G401 (cell line): ENCODE measurements around the gene SF3A2. TPM values are rescaled to one million over a fixed set of nuclear protein-coding genes. Genes with fewer than 3 reads are reported as not detected.
"Not testable (repeated sequence)": the region's sequence is repeated elsewhere in the genome, so short reads cannot be mapped to it uniquely, and the experiment has no call there.

Source experiments
- DNase-seq: peaks from one replicate; pipeline ENCODE4 v3.0.0-alpha.2; 2015; ENCODE audit warnings: low spot score
- in situ Hi-C: cut with HindIII; loops from 2 replicates; pipeline ENCODE4 v1.10.0; 2016; ENCODE audit warnings: low sequenced_read_pairs, mixed read lengths
- total RNA-seq: library from RNA; depleted of rRNA; stranded (reverse); fragments of >200 nt; shearing (Covaris generic); gene quantifications from 2 replicates; pipeline ENCODE4 v1.2.3, GENCODE V29; 2014

Gene SF3A2
- total RNA-seq, 1 experiment from 2014 or later = 21.9 TPM

DNA sequence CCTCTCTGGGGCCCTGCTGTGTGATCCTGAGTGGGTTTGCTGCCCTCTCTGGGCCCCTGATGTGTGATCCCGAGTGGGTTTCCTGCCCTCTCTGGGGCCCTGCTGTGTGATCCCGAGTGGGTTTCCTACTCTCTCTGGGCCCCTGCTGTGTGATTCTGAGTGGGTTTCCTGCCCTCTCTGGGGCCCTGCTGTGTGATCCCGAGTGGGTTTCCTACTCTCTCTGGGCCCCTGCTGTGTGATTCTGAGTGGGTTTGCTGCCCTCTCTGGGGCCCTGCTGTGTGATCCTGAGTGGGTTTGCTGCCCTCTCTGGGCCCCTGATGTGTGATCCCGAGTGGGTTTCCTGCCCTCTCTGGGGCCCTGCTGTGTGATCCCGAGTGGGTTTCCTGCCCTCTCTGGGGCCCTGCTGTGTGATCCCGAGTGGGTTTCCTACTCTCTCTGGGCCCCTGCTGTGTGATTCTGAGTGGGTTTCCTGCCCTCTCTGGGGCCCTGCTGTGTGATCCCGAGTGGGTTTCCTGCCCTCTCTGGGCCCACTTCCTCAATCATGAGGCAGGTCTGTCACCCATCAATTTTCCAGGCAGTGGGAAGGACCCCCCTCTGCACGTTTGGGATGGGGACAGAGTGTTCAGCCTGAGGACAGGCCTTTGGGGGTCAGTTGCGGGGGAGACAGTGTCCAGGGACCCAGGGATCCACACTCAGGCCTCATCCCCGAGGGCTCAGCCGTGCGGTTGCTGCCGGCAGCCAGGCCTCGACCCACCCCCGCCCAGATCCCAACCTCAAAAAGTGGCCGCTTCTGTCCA, 44.8 kb downstream of the SF3A2 start:
- in situ Hi-C loops, DNase-seq: not testable (repeated sequence)

DNA sequence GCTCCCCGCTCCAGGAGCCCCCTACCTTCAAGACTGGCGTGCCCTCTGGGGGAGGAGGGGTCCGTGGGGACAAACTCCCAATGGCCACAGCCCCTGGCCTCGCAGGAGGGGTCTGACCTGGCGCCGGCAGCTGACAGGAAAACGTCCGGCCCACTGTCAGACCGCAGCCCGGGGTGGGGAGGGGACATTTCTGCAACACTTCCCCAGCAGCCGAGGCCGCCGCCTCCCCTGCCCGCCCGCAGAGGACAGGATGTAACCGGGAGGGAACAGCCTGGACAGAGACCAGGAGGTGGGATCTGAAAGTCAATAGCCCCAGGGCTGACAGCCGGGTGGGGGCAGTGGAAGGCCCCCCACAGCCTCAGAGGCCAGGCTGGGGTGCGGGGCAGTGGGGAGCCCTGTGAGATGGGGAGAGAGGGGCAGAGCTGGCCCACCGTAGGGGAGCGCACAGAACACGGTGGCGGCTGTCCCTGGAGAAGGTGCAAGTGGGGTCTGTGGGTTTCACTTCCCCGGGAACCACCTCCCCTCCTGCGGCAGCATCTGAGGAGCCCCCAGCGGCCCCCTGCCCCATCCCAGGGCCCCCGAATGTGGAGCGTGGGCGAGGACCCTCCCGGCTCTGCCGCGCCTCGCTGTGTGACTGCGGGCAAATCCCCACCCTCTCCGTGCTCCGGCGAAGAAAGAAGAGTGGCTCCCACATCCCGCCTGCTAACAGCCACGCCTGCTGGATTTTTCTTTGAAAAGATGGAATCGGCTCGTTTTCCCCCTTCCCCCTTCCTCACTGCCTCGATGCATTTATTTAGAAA, 45.6 kb downstream of the SF3A2 start, which contains the start of gene PEAK3:
Gene PEAK3 (minus strand): TSS at position 114 of the 800 bp plus-strand sequence. CDS start 1,244 bp downstream, outside the sequence.
- in situ Hi-C loops = no loop called here
- no peak for DNase-seq

DNA sequence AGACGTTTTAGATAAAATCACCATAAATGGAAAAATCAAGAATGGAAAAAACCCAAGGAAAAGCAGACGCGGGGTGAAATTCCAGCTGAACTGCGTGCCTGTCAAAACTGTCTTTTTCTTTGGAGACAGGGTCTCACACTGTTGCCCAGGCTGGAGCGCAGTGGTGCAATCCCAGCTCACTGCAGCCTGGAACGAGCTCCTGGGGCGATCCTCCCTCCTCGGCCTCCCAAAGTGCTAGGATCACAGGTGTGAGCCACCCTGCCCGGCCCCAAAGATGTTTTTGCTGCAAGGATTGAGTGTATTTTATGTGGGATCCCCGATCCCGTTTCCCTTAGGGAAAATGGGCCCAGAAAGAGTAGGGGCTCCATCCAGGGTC, 46.2 kb downstream of the SF3A2 start:
- no peak for DNase-seq
- in situ Hi-C loops = no loop called here

DNA sequence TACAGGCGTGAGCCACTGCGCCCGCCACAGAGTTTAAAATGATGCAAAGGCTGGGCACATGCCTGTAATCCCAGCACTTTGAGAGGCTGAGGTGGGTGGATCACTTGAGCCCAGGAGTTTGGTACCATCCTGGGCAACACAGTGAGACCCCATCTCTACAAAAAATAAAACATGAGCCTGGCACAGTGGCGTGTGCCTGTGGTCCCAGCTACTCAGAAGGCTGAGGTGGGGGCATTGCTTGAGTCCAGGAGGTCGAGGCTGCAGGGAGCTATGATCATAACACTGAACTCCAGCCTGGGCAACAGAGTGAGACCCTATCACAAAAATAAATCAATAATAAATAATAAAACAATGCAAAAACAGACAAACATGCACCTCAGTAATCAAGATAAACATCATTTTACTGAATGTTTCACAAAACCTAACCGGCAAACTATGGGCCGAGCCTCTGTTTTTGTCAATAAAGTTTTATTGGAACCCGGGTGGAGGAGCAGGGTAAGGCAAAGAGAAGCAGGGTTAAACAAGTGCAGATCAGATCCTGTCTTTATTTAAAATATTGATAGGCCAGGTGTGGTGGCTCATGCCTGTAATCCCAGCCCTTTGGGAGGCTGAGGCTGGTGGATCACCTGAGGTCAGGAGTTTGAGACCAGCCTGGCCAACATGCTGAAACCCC, 47.3 kb downstream of the SF3A2 start:
- DNase-seq = no peak
- in situ Hi-C loops = no loop called here

DNA sequence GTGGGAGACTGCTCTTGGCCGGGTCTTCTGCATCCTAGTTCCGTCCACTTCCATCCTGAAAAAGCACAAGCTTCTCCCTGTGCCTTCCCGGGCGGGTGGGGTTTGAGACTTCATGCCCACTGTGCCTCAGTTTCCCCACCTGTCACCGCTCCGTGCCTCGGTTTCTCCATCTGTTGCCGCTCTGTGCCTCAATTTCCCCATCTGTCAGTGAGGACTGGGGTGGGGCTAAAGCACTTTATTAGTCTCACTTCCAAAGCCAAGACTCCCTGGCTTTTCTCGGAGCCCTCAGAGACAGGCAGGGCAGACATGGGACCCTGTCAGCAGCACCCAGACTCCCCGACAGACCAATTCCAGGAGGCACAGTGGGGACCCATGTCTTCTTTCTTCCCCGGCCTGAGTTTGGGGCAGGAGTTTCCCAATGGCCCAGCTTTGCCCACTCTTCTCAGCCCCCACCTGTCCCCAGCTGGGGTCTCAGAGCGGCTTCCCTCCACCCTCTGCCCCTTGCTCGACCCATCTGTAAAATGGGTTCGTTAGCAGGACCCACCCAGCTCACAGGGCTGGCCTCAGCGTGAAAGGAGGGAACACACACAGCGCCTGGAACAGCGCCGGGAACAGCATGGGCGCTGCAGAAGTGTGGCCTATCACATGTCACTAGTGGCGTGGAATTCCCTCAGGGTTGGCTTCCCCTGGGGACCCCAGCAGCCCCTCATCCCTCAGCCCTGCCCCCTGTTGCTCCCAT, 49.9 kb downstream of the SF3A2 start:
- in situ Hi-C loops = no loop called here
- DNase-seq = no peak

DNA sequence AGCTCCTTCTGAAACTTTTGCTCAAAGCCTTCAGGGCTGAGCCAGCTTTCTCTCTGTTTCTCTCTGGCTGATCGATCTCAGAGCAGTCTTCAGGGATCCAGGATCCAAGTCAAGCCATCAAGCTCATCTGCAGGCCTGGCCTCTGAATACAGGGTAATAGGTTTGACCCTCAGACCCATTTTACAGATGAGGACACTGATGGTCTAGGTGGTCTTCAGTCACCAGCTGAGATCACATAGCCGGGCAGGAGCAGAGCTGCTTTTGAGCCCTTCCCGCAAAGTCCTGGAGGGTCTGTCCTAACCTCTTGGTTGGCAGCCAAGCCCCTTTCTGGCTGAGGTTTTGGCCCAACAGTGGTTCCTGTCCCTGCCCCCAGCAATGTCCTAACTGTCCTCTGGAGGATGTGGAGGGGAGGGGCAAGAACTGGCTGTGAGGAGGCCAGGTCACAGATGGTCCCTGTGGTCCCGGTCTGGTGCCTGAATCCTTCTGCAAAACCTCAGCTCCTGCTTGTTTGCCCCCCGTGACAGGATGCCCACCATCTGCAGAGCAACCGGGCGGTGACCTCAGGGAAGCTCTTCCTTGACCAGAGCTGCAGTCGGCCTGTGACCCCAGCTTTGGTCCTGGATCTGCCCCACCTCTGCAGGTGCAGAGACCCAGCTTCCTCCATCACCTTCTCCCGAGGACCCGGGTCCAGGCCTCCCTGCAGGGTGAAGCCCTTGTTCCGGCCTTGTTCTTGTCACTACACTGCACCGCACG, 51.1 kb downstream of the SF3A2 start:
- no peak for DNase-seq
- in situ Hi-C loops = no loop called here

DNA sequence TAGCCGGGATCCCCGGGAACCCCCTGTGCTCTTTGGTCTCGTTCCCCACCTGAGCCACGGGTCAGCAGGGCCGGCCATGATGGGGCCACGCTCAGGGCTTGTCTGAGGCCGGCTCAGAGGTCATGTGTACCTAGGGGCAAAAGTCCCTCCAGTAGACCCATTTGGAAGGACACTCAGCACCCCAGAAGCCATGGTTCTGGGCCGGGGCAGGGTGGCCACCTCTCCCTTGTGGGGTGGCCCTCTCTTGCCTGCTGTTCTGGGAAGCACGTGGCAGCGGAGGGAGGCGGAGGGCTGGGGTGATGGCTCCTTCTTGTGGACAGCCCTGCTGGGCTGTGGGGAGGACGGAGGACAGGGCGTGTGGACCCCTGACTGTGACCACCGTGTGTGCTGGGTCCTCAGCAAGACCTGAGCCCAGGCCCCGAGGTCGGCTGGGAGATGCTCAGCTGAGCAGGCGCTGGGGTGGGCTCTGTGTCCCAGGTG, 51.8 kb downstream of the SF3A2 start:
- no peak for DNase-seq
- in situ Hi-C loops = no loop called here

DNA sequence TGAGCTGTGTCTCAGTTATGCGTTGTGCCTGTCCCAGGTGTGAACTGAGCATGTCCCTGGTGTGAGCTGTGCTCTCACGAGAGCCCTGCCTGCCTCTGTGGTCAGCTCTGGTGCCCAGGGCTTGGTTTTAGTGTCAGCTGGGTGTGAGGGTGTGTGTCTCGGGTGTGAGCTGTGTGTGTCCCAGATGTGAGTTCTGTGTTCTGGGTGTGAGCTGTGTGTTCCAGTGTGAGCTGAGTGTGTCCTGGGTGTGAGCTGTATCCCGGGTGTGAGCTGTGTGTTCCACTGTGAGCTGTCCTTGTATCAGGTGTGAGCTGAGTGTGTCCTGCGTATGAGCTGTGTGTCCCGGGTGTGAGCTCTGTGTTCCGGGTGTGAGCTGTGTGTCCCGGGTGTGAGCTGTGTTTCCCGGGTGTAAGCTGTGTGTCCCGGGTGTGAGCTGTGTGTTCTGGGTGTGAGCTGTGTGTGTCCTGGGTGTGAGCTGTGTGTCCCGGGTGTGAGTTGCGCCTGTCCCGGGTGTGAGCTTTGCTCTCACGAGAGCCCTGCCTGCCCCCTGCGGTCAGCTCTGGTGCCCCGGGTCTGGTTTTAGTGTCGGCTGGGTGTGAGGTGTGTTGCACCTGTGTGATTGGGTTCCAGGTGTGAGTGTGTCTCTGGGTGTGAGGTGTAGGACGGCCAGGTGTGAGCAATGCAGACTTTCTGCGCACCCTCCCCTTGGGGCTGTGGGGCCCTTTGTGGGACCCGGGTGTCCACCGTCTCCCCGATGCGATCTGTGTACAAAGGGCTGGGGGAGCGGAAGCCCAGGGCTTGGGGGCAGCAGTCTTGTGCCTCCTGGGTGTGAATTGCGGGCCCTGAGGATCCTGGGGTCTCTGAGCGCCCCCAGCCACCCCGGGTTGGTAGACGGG, 52.4 kb downstream of the SF3A2 start:
- DNase-seq = no peak
- in situ Hi-C loops = no loop called here

DNA sequence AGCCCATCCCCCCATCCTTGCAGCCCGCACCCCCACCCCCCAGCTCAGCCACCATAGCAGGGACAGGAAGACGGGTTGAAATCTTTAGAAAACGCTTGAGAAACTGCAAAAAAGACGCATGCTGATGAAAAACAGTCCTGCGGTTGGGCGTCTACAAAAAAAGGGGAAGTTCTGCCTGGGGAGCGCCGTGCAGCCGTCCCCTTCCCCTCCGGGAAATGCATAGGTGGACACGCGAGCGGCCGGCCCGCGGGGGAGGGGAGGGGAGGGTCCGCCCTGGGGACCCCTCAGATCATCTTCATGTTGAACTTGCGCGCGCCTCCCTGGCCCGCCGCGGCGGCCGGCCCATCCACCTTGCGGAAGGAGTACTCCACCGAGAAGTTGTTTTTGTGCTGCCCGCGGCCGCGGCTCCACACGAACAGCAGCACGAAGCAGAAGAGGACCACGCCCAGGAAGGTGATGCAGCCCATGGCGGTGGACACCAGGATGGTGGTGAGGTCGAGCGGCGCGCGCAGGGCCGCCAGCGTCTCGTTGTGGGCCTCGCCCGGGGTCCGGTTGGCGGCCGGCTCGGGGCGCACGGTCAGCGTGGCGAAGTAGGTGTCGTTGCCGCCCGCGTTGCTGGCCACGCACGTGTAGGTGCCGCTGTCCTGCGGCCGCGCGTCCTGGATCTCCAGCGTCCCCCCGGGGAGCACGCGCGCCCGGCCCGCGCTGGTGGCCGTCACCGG, 53.3 kb downstream of the SF3A2 start:
- DNase-seq = no peak

DNA sequence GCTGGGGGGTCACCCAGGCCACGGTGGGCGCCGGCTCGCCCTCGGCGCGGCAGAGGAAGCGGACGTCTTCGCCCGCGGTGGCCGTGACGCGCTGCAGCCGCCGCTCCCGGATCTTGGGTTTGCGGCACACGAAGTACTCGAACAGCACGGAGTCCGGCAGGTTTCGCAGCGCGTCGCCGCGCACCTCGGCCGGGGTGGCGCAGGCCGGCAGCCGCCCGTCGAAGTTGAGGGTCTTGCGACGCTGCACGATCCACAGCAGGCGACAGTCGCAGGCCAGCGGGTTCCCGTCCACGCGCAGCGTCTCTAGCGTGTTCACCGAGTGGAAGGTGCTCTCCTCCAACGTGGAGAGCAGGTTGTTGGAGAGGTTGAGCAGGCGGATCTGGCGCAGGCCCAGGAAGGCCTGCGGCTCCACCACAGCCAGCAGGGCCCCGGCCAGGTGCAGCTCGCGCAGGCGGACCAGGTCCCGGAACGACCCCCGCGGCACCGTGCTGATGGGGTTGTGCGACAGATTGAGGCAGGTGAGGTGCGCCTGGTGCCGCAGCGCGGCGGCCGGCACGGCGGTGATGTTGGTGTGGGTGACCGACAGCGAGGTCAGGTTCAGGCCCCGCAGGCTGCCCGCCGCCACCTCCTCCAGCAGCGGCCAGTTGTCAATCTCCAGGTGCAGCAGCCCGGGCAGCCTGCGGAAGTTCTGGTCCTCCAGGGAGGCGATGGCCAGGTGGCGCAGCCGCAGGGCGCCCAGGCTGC, 54.0 kb downstream of the SF3A2 start:
- DNase-seq = no peak

More for the DNA sequence above, 53.3 kb downstream of the SF3A2 start:
- in situ Hi-C loops = no loop called here

DNA sequence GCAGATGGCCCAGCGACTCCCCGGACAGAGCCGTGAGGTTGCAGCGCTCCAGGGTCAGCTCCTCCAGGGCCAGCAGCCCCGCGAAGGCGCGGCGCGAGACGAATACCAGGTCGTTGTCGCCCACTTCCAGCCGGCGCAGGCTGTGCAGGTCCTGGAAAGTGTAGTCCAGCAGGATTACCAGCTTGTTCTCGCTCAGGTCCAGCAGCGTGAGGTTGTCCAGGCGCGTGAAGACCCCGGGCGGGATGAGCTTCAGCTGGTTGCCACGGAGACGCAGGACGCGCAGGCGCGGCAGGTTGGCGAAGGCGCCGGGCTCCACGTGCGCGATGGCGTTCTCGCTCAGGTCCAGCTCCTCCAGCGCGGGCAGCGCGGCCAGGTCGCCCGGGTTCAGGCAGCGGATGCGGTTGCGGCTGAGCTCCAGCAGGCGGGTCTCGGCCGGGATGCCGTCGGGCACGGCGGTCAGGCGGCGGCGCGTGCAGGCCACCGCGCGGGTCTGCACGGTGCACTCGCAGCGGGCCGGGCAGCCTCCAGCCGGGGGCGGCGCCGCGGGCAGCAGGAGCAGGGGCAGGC, 54.6 kb downstream of the SF3A2 start:
- DNase-seq = no peak
- in situ Hi-C loops = no loop called here

More for the DNA sequence above, 54.0 kb downstream of the SF3A2 start:
- in situ Hi-C loops = no loop called here

DNA sequence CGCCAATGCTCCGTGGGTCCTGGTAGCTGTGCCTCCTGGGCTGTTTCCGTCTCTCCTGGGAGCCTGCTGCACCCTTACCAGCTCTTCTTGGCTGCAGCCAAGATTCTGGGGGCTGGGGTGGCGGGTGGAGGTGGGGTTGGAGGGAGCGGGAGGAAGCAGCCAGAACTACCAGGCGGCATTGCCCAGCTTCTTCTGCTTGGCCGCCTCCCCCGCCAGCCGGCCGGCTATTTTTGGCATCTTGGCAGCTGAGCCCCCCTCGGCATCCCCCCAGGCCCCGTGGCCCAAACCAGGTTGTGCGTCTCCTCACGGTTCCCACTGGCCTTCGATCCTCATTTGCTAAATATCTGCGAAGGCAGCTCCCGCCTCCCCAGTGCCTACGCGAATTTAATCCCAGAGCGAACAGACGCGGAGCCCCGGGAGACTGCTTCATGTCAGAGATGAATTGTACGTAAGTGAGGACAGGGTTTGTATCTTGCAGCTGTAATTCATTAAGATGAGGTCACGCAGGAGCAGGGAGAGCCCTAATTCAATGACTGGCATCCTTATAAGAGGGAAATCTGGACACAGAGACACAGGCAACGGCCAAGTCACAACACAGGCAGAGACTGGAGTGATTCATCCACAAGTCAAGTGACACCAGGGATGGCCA, 58.2 kb downstream of the SF3A2 start:
- peak; percentile 59 for DNase-seq
- in situ Hi-C loops = no loop called here

DNA sequence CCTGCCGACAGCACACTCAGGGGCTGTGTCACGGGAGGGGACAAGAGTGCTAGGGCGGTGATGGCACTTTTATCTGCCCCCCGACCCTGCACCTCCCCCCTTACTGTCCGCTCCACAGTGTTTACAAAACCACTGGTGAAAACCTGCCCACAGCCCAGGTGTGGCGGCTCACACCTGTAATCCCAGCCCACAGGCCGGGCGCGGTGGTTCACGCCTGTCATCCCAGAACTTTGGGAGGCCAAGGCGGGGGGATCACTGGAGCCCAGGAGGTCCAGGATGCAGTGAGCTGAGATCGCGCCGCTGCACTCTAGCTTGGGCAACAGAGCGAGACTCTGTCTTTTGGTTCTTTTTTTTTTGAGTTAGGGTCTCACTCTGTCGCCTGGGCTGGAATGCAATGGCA, 59.5 kb downstream of the SF3A2 start:
- DNase-seq = no peak
- in situ Hi-C loops = no loop called here
